Heart left ventricle (tissue), 16 donors: Measurements from ENCODE around the gene FAAP24. TPM values are rescaled to one million over a fixed set of nuclear protein-coding genes. Genes with fewer than 3 reads are reported as not detected.
A peak's percentile ranks its signal among the peaks of the same experiment; 100 is the strongest.
"Not testable (repeated sequence)": the region's sequence is repeated elsewhere in the genome, so short reads cannot be mapped to it uniquely, and the experiment has no call there.

Experiments used
- ATAC-seq, 4 donors: fragments of 200-7000 bp; cut with Tn5 transposase; one replicate each; pipeline ENCODE4 v1.9.1; 2020 to 2022; ENCODE audit warnings: moderate library complexity in 4 of 4, mild to moderate bottlenecking in 3 of 4, moderate number of reproducible peaks in 1 of 4
- DNase-seq, 5 donors: peaks; one replicate each; pipeline ENCODE4 v3.0.0-alpha.2; 2020
- H3K27ac ChIP-seq, 12 donors: fragments of 200-600 bp; sonication (generic) in 4 of 12; one replicate each; pipeline versions ENCODE4 v1.5.0 to v1.8.0; 2016 to 2022; ENCODE audit warnings: mild to moderate bottlenecking in 2 of 12
- H3K27me3 ChIP-seq, 9 donors: fragments of 200-600 bp; sonication (generic) in 2 of 9; one replicate each; pipeline versions ENCODE4 v1.5.1 to v1.8.0; 2016 to 2022; ENCODE audit warnings: mild to moderate bottlenecking in 3 of 9
- H3K36me3 ChIP-seq, 9 donors: fragments of 200-600 bp; sonication (generic) in 2 of 9; one replicate each; pipeline versions ENCODE4 v1.5.0 to v1.8.0; 2018 to 2022; ENCODE audit warnings: mild to moderate bottlenecking in 2 of 9
- H3K4me1 ChIP-seq, 12 donors: fragments of 200-600 bp; sonication (generic) in 4 of 12; one replicate each; pipeline versions ENCODE4 v1.5.0 to v1.8.0; 2016 to 2022; ENCODE audit warnings: mild to moderate bottlenecking in 3 of 12
- H3K4me3 ChIP-seq, 12 donors: fragments of 200-600 bp; sonication (generic) in 4 of 12; one replicate each; pipeline versions ENCODE4 v1.5.0 to v1.8.0; 2017 to 2022; ENCODE audit warnings: mild to moderate bottlenecking in 9 of 12, moderate library complexity in 4 of 12
- H3K9me3 ChIP-seq, 12 donors: fragments of 200-600 bp; sonication (generic) in 4 of 12; one replicate each; pipeline versions ENCODE4 v1.5.0 to v1.8.0; 2016 to 2022; ENCODE audit warnings: mild to moderate bottlenecking in 1 of 12
- CTCF ChIP-seq, 12 donors: fragments of 200-600 bp; sonication (generic) in 4 of 12; IDR thresholded peaks; one replicate each; pipeline versions ENCODE4 v1.5.0 to v1.8.0; 2018 to 2022; ENCODE audit warnings: antibody characterized with exemption in 12 of 12, mild to moderate bottlenecking in 5 of 12
- POLR2A ChIP-seq, 2 donors: fragments of 450-650 bp; IDR thresholded peaks; one replicate each; pipeline ENCODE4 v1.6.1; 2017; ENCODE audit warnings: antibody characterized with exemption in 2 of 2, mild to moderate bottlenecking in 2 of 2, moderate library complexity in 2 of 2
- WGBS, 4 donors: extraction: QIAGEN DNeasy Blood & Tissue Kit in 2 of 4; methylation state at CpG; one replicate each; pipeline versions ENCODE4 v1.1.5 to v1.1.7; 2013 to 2018; 5-methylcytosine and 5-hydroxymethylcytosine counted together
- intact Hi-C, 10 donors: fragments of 100-400 bp; cut with DNase I; formaldehyde crosslinking; loops; one replicate each; pipeline versions ENCODE4 v1.11.1 to v1.14.2; 2022
- polyA plus RNA-seq, 2 donors: library from polyadenylated mRNA; stranded (reverse); fragments of 200-250 nt; gene quantifications; one replicate each; pipeline ENCODE4 v1.2.3, GENCODE V29; 2013
- total RNA-seq, 9 donors: library from RNA; depleted of rRNA in 2 of 9; stranded (reverse); fragments of >200 nt in 2 of 9; fragmentation: NEBNext Ultra II Directional in 3 of 9; extraction: Animal tissue kit (Norgen Biotek cat#: 25700) in 3 of 9; gene quantifications; one replicate each; pipeline versions ENCODE4 v1.1.0 to v1.2.4, GENCODE V29; 2016 to 2023
- donor health status: ischemic (EF 13 %, LVEDD 7.1; RV severe dilation, severe dysfunction).
- donor health status: healthy with polysubstance abuse.
- donor health status: DM: no; HTN: yes; CAD: no.
- donor health status: DM: no; HTN: no; CAD: no.
- donor health status: ischemic (EF 25% LVEDD 6.9; RV normal size, moderate dysfunction).
- donor health status: ischemic (EF 25% LVEDD 5.7; RV mildly dilated, moderate dysfunction).
- donor health status: healthy.
- donor health status: DM: yes; HTN: yes; CAD: no.
- donor health status: ischemic (EF 35%, LVEDD 5.7; RV mildly dilated, moderate dysfunction).
- donor health status: nonischemic (EF 11% LVEDD 7.7; RV severe dilation, severe dysfunction).
- donor health status: DM: yes; HTN: yes; CAD: no.
- donor health status: PGD.
- donor health status: ischemic (EF 29% LVEDD 5.4; RV normal size, mild dysfunction).
- donor health status: nonischemic (EF 23%, LVEDD 6.1; RV moderate dilation, normal function).

The FAAP24 gene
- total and polyA plus RNA-seq, 11 donors: 0.25 to 2.6 (median 0.67) TPM; not detected in 3

GRCh38 chr19:32971012-32971595, 938 bp upstream of the FAAP24 start:
- peak in 1 of 4 donors; percentile 1 for ATAC-seq
- 18 to 26% (median 23%) methylated on average over 21 of the region's 21 CpGs for WGBS, 4 donors
- Histone ChIP-seq H3K27me3 (no peaks in the 10 kb centered on the region), H3K27ac (peak overlapping the region in 5 of 12 donors; percentile 19 to 60 (median 51)), H3K36me3 (peaks cover 0 to 13% (median 5%) of the 10 kb centered on the region in 9 donors), H3K4me3 (peak overlapping the region; percentile 57 to 87 (median 75)), H3K4me1 (peaks cover 0 to 22% (median 10%) of the 10 kb centered on the region in 12 donors), H3K9me3 (no peaks in the 10 kb centered on the region)
- TF ChIP-seq CTCF (IDR thresholded peaks at IDR 0.05): no peak
- TF ChIP-seq POLR2A (IDR thresholded peaks at IDR 0.05): no peak
- intact Hi-C loops: loop anchor here in 4 of 10 donors (5.0 to 10.0 kb wide), 5 partner anchors 111 to 204 kb away; partner anchors contain the start of gene GPATCH1 (in 4 of the 4)
- no peak for DNase-seq

- no peak overlapping the region for H3K4me3 ChIP-seq
- 42 to 47% (median 45%) methylated on average over 14 of the region's 14 CpGs for WGBS, 4 donors
- TF ChIP-seq CTCF (IDR thresholded peaks at IDR 0.05) (peak; percentile 45 to 77 (median 68)), POLR2A (IDR thresholded peaks at IDR 0.05) (no peak)
- DNase-seq: peak; percentile 34 to 81 (median 60)
- no peaks in the 10 kb centered on the region for H3K27me3 ChIP-seq
- no peak overlapping the region for H3K27ac ChIP-seq
- intact Hi-C loops: loop anchor here in 4 of 10 donors (5.0 to 10.0 kb wide), 5 partner anchors 108 to 198 kb away; partner anchors contain the start of gene GPATCH1 (in 3 of the 4)
- H3K36me3 ChIP-seq: peaks cover 0 to 3% (median 0%) of the 10 kb centered on the region in 9 donors
- H3K4me1 ChIP-seq: peaks cover 0 to 6% (median under 1%) of the 10 kb centered on the region in 12 donors
- no peak for ATAC-seq
- H3K9me3 ChIP-seq: no peaks in the 10 kb centered on the region
These were observed 4.3 kb downstream of the FAAP24 start for GRCh38 chr19:32976223-32976805.

GRCh38 chr19:32977280-32977679, 5.2 kb downstream of the FAAP24 start:
- H3K4me1 ChIP-seq: peaks cover 0 to 5% (median 0%) of the 10 kb centered on the region in 12 donors
- H3K9me3 ChIP-seq: no peaks in the 10 kb centered on the region
- 74 to 88% (median 80%) methylated on average over 7 of the region's 7 CpGs for WGBS, 4 donors
- H3K27ac ChIP-seq: no peak overlapping the region
- TF ChIP-seq POLR2A (IDR thresholded peaks at IDR 0.05): no peak
- TF ChIP-seq CTCF (IDR thresholded peaks at IDR 0.05): no peak
- ATAC-seq (no peak), DNase-seq (no peak)
- intact Hi-C loops: loop anchor here in 4 of 10 donors (5.0 to 10.0 kb wide), 5 partner anchors 108 to 198 kb away; partner anchors contain the start of gene GPATCH1 (in 3 of the 4)
- no peaks in the 10 kb centered on the region for H3K27me3 ChIP-seq
- H3K4me3 ChIP-seq: no peak overlapping the region
- peaks cover 0 to 3% (median 0%) of the 10 kb centered on the region in 9 donors for H3K36me3 ChIP-seq

- intact Hi-C loops: loop anchor here in 4 of 10 donors (5.0 to 10.0 kb wide), 5 partner anchors 107 to 197 kb away; partner anchors contain the start of gene GPATCH1 (in 3 of the 4)
- not testable (repeated sequence) for H3K27ac ChIP-seq, H3K27me3 ChIP-seq, H3K36me3 ChIP-seq, H3K4me1 ChIP-seq, DNase-seq, H3K9me3 ChIP-seq, H3K4me3 ChIP-seq, ATAC-seq
- 94 to 97% (median 95%) methylated on average over 4 of the region's 4 CpGs for WGBS, 4 donors
These were observed 5.8 kb downstream of the FAAP24 start for GRCh38 chr19:32977813-32978212.

- not testable (repeated sequence) for H3K27ac ChIP-seq, ATAC-seq, H3K4me3 ChIP-seq, H3K4me1 ChIP-seq, DNase-seq, H3K36me3 ChIP-seq, H3K27me3 ChIP-seq, H3K9me3 ChIP-seq
- intact Hi-C loops: loop anchor here in 4 of 10 donors (5.0 to 10.0 kb wide), 5 partner anchors 105 to 195 kb away; partner anchors contain the start of gene GPATCH1 (in 3 of the 4)
- WGBS, 4 donors: 83 to 87% (median 86%) methylated on average over 7 of the region's 7 CpGs
These were observed 7.8 kb downstream of the FAAP24 start for GRCh38 chr19:32979807-32980206.

GRCh38 chr19:32982488-32982887, 10.4 kb downstream of the FAAP24 start:
- WGBS, 4 donors: 94 to 96% (median 96%) methylated on average over 6 of the region's 6 CpGs
- not testable (repeated sequence) for H3K27me3 ChIP-seq

GRCh38 chr19:32988254-32988653, 16.2 kb downstream of the FAAP24 start:
- H3K4me1 ChIP-seq, DNase-seq, H3K36me3 ChIP-seq, H3K9me3 ChIP-seq, H3K4me3 ChIP-seq, ATAC-seq, H3K27ac ChIP-seq, intact Hi-C loops, H3K27me3 ChIP-seq: not testable (repeated sequence)
- WGBS, 4 donors: 89 to 94% (median 91%) methylated on average over 5 of the region's 5 CpGs

More at GRCh38 chr19:32982488-32982887, 10.4 kb downstream of the FAAP24 start:
- DNase-seq, H3K9me3 ChIP-seq, H3K27ac ChIP-seq, intact Hi-C loops, H3K4me1 ChIP-seq, H3K4me3 ChIP-seq, H3K36me3 ChIP-seq, ATAC-seq: not testable (repeated sequence)
